Hepatocyte (in vitro differentiated cells): ENCODE results near the gene ASPM.

Experiments used
- EZH2phosphoT487 ChIP-seq: fragments of 200-600 bp; sonication (generic); IDR thresholded peaks from one replicate; pipeline ENCODE4 v1.6.1; 2018; ENCODE audit warnings: antibody characterized with exemption, mild to moderate bottlenecking, low read depth, moderate library complexity; ENCODE audit not compliant: unreplicated experiment, severe bottlenecking
- TF ChIP-seq, protein P1 (sequence below): fragments of 200-600 bp; sonication (generic); IDR thresholded peaks from 2 replicates; pipeline ENCODE4 v1.5.1; 2016; ENCODE audit warnings: antibody characterized with exemption, mild to moderate bottlenecking; ENCODE audit not compliant: poor library complexity

DNA sequence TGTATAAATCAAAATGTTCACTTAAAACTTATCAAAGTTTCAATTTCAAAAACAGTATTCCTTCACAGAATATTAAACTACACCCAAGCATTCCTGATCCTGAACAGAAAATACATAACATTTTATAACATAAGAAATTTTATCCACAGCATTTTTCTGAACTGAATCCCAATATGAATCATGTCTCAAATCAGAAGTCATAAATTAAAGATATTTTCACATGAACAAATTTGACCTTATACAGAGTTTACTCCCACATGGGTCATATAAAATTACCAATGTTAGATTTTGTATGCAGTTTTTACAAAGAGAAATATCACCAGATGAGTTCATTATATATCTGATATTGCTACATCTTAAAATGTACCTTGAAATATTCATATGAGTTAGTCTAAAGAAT lies 48.6 kb upstream of the ASPM start:
- TF ChIP-seq, protein P1, sequence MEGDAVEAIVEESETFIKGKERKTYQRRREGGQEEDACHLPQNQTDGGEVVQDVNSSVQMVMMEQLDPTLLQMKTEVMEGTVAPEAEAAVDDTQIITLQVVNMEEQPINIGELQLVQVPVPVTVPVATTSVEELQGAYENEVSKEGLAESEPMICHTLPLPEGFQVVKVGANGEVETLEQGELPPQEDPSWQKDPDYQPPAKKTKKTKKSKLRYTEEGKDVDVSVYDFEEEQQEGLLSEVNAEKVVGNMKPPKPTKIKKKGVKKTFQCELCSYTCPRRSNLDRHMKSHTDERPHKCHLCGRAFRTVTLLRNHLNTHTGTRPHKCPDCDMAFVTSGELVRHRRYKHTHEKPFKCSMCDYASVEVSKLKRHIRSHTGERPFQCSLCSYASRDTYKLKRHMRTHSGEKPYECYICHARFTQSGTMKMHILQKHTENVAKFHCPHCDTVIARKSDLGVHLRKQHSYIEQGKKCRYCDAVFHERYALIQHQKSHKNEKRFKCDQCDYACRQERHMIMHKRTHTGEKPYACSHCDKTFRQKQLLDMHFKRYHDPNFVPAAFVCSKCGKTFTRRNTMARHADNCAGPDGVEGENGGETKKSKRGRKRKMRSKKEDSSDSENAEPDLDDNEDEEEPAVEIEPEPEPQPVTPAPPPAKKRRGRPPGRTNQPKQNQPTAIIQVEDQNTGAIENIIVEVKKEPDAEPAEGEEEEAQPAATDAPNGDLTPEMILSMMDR: no peak
- TF ChIP-seq EZH2phosphoT487: no peak
